ENCODE results near the gene MYO6. TPM values are rescaled to one million over a fixed set of nuclear protein-coding genes. Genes with fewer than 3 reads are reported as not detected.
A peak's percentile ranks its signal among the peaks of the same experiment; 100 is the strongest.
"Not testable (repeated sequence)": the region's sequence is repeated elsewhere in the genome, so short reads cannot be mapped to it uniquely, and the experiment has no call there.

MYO6 gene
- total RNA-seq: 10 to 100 TPM; 36.1 to 45.3 (median 39.1) TPM

DNA sequence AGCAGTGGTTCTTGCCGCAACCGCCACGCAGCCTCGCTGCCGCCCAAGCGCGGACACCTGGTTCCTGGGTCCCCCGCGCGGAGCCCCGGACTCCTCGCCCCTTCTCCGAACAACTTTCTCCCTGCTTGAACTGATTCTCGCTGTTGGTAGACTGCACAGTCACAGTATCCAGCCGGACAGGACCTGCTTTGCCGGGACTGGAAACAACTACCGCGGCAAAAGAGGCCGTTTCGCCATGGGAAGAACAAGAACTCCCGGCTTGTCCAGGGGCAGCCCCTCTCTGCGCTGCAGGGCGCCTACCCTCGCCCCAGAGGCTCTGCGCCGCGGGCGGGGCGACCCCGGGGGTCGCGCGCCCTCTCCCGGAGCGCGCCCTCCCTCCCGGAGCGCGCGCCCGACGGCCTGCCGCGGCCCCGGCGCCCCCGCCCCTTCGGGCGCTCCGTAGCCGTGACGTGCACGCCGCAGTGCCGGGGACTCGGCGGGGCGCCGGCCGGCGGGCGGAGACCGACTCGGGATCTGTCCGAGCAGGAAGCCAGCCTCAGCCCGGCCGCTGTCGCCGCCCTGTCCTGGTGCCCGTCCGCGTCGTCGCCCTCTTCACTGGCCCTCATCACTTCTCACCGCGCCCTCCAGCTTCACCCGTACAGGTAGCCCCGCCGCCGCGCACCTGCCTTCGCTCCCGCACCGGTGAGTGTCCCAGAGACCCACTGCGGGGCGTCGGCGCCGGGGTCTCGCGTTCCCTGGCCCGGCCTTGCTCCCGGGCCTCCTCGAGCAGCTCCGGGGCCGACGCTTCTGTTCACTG, at the start of gene MYO6:
Gene MYO6, plus strand, starts transcription at position 497 of the 796 bp plus-strand sequence. CDS start 68,309 bp downstream, outside the sequence.
- intact Hi-C loops (cut with DNase I): no loop called here
- 0 to 1% methylated on average over 6 to 20 of the region's 97 CpGs for WGBS, 2 donors
- TF ChIP-seq, protein P1, sequence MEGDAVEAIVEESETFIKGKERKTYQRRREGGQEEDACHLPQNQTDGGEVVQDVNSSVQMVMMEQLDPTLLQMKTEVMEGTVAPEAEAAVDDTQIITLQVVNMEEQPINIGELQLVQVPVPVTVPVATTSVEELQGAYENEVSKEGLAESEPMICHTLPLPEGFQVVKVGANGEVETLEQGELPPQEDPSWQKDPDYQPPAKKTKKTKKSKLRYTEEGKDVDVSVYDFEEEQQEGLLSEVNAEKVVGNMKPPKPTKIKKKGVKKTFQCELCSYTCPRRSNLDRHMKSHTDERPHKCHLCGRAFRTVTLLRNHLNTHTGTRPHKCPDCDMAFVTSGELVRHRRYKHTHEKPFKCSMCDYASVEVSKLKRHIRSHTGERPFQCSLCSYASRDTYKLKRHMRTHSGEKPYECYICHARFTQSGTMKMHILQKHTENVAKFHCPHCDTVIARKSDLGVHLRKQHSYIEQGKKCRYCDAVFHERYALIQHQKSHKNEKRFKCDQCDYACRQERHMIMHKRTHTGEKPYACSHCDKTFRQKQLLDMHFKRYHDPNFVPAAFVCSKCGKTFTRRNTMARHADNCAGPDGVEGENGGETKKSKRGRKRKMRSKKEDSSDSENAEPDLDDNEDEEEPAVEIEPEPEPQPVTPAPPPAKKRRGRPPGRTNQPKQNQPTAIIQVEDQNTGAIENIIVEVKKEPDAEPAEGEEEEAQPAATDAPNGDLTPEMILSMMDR (IDR thresholded peaks at IDR 0.05): no peak
- TF ChIP-seq POLR2A (IDR thresholded peaks at IDR 0.05): peak; percentile 71 to 94
- Histone ChIP-seq H3K27me3 (no peaks in the 10 kb centered on the region), H3K4me1 (peaks cover 8 to 23% of the 10 kb centered on the region in 2 donors), H3K27ac (peak within 1 kb of the TSS; percentile 84 to 95 (median 85)), H3K9me3 (no peaks in the 10 kb centered on the region), H3K4me3 (replicated peaks in 1 of 3) (peak within 1 kb of the TSS; percentile 92 to 99 (median 99)), H3K36me3 (no peaks in the 10 kb centered on the region)
- DNase-seq: peak; percentile 78 to 80

DNA sequence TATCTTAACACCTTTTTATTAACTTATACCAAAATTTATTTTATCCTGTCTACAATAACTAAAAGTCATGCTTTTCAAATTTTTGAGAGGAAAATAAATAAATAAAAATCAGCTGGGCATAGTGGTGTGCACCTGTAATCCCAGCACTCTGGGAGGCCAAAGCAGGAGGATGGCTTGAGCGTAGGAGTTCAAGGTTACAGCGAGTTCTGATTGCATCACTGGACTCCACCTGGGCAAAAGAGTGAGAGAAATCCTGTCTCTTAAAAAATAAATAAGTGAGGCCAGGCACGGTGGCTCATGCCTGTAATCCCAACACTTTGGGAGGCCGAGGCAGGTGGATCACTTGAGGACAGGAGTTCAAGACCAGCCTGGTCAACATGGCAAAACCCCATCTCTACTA, 40.7 kb upstream of the MYO6 start:
- DNase-seq; H3K4me3 ChIP-seq (replicated peaks in 1 of 3); H3K27me3 ChIP-seq; H3K27ac ChIP-seq; intact Hi-C loops (cut with DNase I); H3K4me1 ChIP-seq; H3K9me3 ChIP-seq: not testable (repeated sequence)
- peaks cover 13 to 15% of the 10 kb centered on the region in 2 donors for H3K36me3 ChIP-seq
- WGBS, 2 donors: 96 to 98% methylated on average over 4 of the region's 4 CpGs

DNA sequence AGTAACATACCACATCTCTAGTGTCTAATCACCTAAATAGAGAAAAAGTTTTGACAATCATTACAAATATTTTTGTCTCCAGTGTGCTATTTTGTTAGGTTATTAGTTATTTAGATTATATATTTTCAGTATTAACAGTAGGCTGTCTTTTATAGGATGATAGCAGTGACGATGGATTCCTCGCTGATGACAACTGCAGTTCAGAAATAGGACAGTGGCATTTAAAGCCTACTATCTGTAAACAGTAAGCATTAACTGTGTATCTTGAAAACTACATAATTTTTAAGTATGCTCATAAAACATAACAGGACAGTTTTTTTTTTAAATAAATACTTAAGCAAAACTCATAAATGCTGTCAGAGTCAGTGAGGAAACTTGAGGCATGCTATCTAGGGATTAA, 37.9 kb upstream of the MYO6 start:
- WGBS, 2 donors: 98 to 100% methylated on average over 2 of the region's 2 CpGs

DNA sequence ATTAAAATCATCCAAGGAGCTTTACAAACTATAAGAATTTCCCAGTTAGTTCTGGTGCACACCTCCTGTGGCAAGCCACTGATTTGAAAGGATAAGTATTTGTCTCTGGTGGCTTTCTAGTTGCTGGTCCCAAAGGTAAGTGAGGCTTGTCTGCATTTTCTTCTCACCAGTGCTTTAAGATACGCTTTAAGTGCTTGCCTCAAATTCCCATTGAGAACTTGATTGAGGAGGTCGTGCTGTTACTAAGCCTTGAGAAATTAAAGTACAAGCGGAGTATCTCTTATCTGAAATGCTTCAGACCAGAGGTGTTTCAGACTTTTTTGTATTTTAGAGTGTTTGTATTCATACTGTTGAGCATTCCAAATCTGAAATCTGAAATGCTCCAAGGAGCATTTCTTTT, 29.9 kb upstream of the MYO6 start:
- no peaks in the 10 kb centered on the region for H3K4me1 ChIP-seq
- 76 to 82% methylated on average over 3 of the region's 3 CpGs for WGBS, 2 donors
- H3K27me3 ChIP-seq: no peaks in the 10 kb centered on the region
- TF ChIP-seq, protein P1 (IDR thresholded peaks at IDR 0.05): no peak
- TF ChIP-seq POLR2A (IDR thresholded peaks at IDR 0.05): no peak
- H3K4me3 ChIP-seq (replicated peaks in 1 of 3): no peak overlapping the region
- DNase-seq: no peak
- H3K36me3 ChIP-seq: peaks cover 0 to 17% of the 10 kb centered on the region in 2 donors
- intact Hi-C loops (cut with DNase I): no loop called here
- H3K9me3 ChIP-seq: no peaks in the 10 kb centered on the region
- H3K27ac ChIP-seq: no peak overlapping the region

More for the DNA sequence above, 37.9 kb upstream of the MYO6 start:
- Histone ChIP-seq H3K36me3 (peaks cover 18 to 30% of the 10 kb centered on the region in 2 donors), H3K9me3 (no peaks in the 10 kb centered on the region), H3K27me3 (no peaks in the 10 kb centered on the region), H3K4me1 (no peaks in the 10 kb centered on the region), H3K4me3 (replicated peaks in 1 of 3) (no peak overlapping the region), H3K27ac (no peak overlapping the region)
- intact Hi-C loops (cut with DNase I): no loop called here
- no peak for TF ChIP-seq POLR2A (IDR thresholded peaks at IDR 0.05)
- TF ChIP-seq, protein P1 (IDR thresholded peaks at IDR 0.05): no peak
- no peak for DNase-seq

DNA sequence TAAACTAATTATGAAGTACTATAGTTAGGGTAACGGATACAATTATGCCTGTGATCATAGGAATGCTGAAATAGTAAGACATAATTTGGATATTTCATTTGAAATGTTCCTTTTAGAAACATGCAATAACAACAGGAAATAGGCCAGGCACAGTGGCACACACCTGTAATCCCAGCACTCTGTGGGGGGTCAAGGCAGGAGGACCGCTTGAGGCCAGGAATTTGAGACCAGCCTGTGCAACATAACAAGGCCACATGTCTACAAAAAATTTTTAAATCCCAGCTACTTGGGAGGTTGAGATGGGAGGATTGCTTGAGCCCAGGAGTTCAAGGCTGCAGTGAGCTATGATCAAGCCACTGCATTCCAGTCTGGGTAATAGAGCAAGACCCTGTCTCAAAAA, 25.7 kb upstream of the MYO6 start:
- intact Hi-C loops (cut with DNase I): no loop called here
- H3K27ac ChIP-seq: no peak overlapping the region
- no peaks in the 10 kb centered on the region for H3K9me3 ChIP-seq
- no peak overlapping the region for H3K4me3 ChIP-seq (replicated peaks in 1 of 3)
- H3K36me3 ChIP-seq: no peaks in the 10 kb centered on the region
- TF ChIP-seq, protein P1 (IDR thresholded peaks at IDR 0.05): no peak
- no peak for DNase-seq
- H3K27me3 ChIP-seq: no peaks in the 10 kb centered on the region
- 73 to 80% methylated on average over 2 of the region's 2 CpGs for WGBS, 2 donors
- no peaks in the 10 kb centered on the region for H3K4me1 ChIP-seq

All from thyroid gland (tissue), 4 donors.